PFSK-1 (cell line): Measurements from ENCODE around the gene ZNF184.

Source experiments
- POLR2AphosphoS5 ChIP-seq: IDR thresholded peaks from 2 replicates; pipeline ENCODE4 v1.6.1; 2012; ENCODE audit warnings: low read depth, mild to moderate bottlenecking, control low read depth, low read length, moderate library complexity
- TF ChIP-seq, protein P1 (sequence below), 2 experiments: IDR thresholded peaks; 2 replicates each; pipeline versions ENCODE4 v1.6.1 to v1.8.0; 2011 to 2012; ENCODE audit warnings: low read depth in 2 of 2, low read length in 2 of 2, control low read depth in 1 of 2, inconsistent platforms in 1 of 2, mild to moderate bottlenecking in 1 of 2, moderate library complexity in 1 of 2; ENCODE audit not compliant: insufficient read depth in 1 of 2

DNA sequence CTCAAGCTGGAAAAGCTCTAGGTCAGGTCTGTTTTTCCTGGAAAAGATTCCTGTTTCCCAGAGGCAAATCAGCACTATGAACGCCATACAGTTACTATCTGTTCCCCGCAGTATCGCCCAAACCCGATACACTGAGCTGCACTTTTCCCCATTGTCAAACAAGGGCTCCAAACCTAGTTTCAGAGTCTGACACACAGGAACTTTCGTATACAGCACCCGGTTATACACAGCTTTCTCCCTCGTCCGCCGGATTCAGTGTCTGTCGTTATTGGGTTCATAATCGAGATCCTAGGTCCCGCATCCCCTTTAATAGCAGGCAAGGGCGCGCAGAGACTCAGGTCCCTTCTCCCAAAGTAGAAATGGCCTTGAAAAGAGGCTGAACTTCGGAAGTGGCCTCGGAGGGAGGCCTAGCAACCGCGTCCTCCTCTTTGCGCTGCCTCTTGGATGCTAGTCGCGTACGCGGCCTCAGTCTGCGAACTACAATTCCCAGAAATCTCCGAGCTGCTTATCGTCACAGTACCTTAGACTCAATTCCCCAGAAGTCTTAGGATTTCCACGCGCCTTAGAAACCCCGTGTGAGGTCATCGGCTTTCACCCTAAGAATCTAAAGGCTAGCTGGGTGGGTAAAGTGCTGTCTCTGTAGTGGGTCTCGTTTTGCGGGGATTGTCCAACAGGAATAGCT is 50.1 kb downstream of the ZNF184 start:
- TF ChIP-seq POLR2AphosphoS5, result no peak
- TF ChIP-seq, protein P1, sequence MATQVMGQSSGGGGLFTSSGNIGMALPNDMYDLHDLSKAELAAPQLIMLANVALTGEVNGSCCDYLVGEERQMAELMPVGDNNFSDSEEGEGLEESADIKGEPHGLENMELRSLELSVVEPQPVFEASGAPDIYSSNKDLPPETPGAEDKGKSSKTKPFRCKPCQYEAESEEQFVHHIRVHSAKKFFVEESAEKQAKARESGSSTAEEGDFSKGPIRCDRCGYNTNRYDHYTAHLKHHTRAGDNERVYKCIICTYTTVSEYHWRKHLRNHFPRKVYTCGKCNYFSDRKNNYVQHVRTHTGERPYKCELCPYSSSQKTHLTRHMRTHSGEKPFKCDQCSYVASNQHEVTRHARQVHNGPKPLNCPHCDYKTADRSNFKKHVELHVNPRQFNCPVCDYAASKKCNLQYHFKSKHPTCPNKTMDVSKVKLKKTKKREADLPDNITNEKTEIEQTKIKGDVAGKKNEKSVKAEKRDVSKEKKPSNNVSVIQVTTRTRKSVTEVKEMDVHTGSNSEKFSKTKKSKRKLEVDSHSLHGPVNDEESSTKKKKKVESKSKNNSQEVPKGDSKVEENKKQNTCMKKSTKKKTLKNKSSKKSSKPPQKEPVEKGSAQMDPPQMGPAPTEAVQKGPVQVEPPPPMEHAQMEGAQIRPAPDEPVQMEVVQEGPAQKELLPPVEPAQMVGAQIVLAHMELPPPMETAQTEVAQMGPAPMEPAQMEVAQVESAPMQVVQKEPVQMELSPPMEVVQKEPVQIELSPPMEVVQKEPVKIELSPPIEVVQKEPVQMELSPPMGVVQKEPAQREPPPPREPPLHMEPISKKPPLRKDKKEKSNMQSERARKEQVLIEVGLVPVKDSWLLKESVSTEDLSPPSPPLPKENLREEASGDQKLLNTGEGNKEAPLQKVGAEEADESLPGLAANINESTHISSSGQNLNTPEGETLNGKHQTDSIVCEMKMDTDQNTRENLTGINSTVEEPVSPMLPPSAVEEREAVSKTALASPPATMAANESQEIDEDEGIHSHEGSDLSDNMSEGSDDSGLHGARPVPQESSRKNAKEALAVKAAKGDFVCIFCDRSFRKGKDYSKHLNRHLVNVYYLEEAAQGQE (IDR thresholded peaks at IDR 0.05; ENCODE audit: insufficient read depth in 1 of 2, low read depth in 2 of 2, low read length in 2 of 2), result no peak
